Kidney capillary endothelial cell (primary cell): ENCODE measurements around the gene FBXW8.
"Not testable (repeated sequence)": the region's sequence is repeated elsewhere in the genome, so short reads cannot be mapped to it uniquely, and the experiment has no call there.

Source experiments
- DNase-seq: peaks from one replicate; pipeline ENCODE4 v3.0.0-alpha.2; 2018; ENCODE audit warnings: low spot score

Gene FBXW8

GRCh38 chr12:117053597-117054201, 142.9 kb downstream of the FBXW8 start:
- no peak for DNase-seq

- no peak for DNase-seq
Measured at GRCh38 chr12:117054279-117054678, 143.5 kb downstream of the FBXW8 start.

GRCh38 chr12:117057626-117058025, 146.9 kb downstream of the FBXW8 start:
- DNase-seq = not testable (repeated sequence)

GRCh38 chr12:117058442-117059072, 147.8 kb downstream of the FBXW8 start:
- DNase-seq = no peak

- no peak for DNase-seq
Measured at GRCh38 chr12:117059156-117059555, 148.4 kb downstream of the FBXW8 start.

GRCh38 chr12:117060246-117060928, 149.6 kb downstream of the FBXW8 start:
- no peak for DNase-seq

- DNase-seq = no peak
Measured at GRCh38 chr12:117060929-117061305, 150.2 kb downstream of the FBXW8 start.

- no peak for DNase-seq
Measured at GRCh38 chr12:117061555-117062079, 150.9 kb downstream of the FBXW8 start.

- no peak for DNase-seq
Measured at GRCh38 chr12:117063162-117063911, 152.6 kb downstream of the FBXW8 start.

GRCh38 chr12:117064049-117064448, 153.3 kb downstream of the FBXW8 start:
- DNase-seq = no peak

GRCh38 chr12:117064596-117064995, 153.8 kb downstream of the FBXW8 start:
- DNase-seq = no peak

GRCh38 chr12:117067016-117067415, 156.3 kb downstream of the FBXW8 start:
- DNase-seq = no peak

GRCh38 chr12:117067638-117068037, 156.9 kb downstream of the FBXW8 start:
- DNase-seq = no peak

- no peak for DNase-seq
Measured at GRCh38 chr12:117068492-117068891, 157.7 kb downstream of the FBXW8 start.

GRCh38 chr12:117069101-117069797, 158.5 kb downstream of the FBXW8 start:
- no peak for DNase-seq

- peak; percentile 21 for DNase-seq
Measured at GRCh38 chr12:117069926-117070900, 159.5 kb downstream of the FBXW8 start.

- DNase-seq = no peak
Measured at GRCh38 chr12:117071009-117071408, 160.3 kb downstream of the FBXW8 start.

GRCh38 chr12:117072106-117072505, 161.4 kb downstream of the FBXW8 start:
- no peak for DNase-seq

GRCh38 chr12:117072736-117073490, 162.2 kb downstream of the FBXW8 start:
- no peak for DNase-seq

GRCh38 chr12:117073611-117074010, 162.9 kb downstream of the FBXW8 start:
- DNase-seq = no peak
